ENCODE data around the gene PIGR.

PIGR gene

GRCh38 chr1:206890125-206891060, 55.9 kb downstream of the PIGR start:
- peak; percentile 80 for DNase-seq (ENCODE audit: low read depth)

DNA sequence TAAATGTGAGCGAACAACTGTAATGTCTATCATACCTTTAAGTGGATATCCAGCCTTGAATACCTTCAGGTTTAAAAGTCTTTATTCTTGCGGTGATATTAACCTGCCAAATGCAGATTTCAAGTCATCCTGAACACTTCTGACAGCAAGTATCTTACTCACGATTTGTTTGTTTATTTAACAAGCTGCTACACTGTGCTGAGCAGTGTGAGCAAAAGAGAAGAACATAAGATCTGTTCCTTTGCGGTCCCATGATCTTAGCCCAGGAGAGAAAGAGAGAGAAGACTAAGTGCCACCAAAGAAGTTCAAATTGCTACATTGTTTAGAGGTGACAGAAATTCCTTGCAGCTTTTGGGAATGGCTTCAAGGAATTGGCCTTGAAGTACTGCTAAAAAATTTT, 58.6 kb downstream of the PIGR start:
- no peak for DNase-seq (ENCODE audit: low read depth)

- no peak for DNase-seq (ENCODE audit: low read depth)
Measured at GRCh38 chr1:206886831-206887230, 59.4 kb downstream of the PIGR start.

GRCh38 chr1:206885341-206886060, 60.8 kb downstream of the PIGR start:
- no peak for DNase-seq (ENCODE audit: low read depth)

- DNase-seq (ENCODE audit: low read depth) = no peak
Measured at GRCh38 chr1:206883876-206884275, 62.4 kb downstream of the PIGR start.

DNA sequence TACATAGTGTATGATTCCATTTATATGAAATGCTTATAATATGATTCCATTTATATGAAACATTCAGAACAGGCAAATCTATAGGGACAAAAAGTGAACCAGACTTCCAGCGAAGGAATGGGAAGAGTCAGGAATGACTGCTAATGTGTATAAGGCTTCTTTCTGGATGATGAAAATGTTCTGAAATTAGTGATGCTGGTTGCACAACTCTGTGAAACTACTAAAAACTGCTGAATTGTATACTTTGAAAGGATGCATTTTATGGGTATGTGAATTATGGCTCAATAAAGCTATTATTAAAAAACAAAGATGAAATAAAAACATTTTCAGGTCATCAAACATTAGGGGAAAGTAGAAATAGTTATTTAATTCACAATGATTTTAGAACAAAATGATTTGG, 63.1 kb downstream of the PIGR start:
- no peak for DNase-seq (ENCODE audit: low read depth)

DNA sequence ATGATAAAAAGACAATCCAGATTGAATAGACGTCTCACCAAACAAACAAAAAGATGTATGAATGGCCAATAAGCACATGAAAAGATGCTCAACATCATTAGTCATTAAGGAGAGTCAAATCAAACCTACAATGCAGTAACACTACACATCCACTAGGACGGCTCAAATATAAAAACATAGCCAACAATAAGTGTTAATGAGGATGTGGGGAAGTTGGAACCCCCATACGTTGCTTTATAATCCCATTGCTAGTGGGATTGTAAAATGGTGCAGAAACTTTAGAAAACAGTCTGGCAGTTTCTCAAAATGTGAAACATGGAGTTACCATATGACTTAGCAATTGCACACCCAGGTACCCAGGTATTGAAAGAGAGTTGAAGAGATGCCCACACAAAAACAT, 63.7 kb downstream of the PIGR start:
- DNase-seq (ENCODE audit: low read depth) = no peak

- DNase-seq (ENCODE audit: low read depth) = no peak
Measured at GRCh38 chr1:206880314-206880713, 66.0 kb downstream of the PIGR start.
